B cell (primary cell): ENCODE results near the gene CCDC122. TPM values are rescaled to one million over a fixed set of nuclear protein-coding genes. Genes with fewer than 3 reads are reported as not detected.

Experiments
- ATAC-seq: fragments of 200-7000 bp; cut with Tn5 transposase; one replicate; pipeline ENCODE4 v1.10.0; 2021; ENCODE audit warnings: low read depth, mild to moderate bottlenecking, moderate number of reproducible peaks, moderate library complexity
- CTCF ChIA-PET: fragments of 350-600 bp; sonication (Branson Sonifier 250); formaldehyde crosslinking; loops from one replicate; lab custom pipeline; 2021; ENCODE audit warnings: antibody characterized with exemption, inconsistent platforms; lab: Charles Lee
- POLR2A ChIA-PET: fragments of 350-600 bp; sonication (Branson Sonifier 250); formaldehyde crosslinking; loops from one replicate; lab custom pipeline; 2021; ENCODE audit warnings: antibody characterized with exemption; lab: Charles Lee
- DNase-seq: peaks from one replicate; pipeline ENCODE4 v3.0.0; 2013
- H2AFZ ChIP-seq: 2 replicates; pipeline ENCODE4 v1.6.1; 2012; ENCODE audit warnings: mild to moderate bottlenecking, low read depth, low read length; ENCODE audit not compliant: insufficient read depth, poor library complexity, severe bottlenecking
- H3K27ac ChIP-seq, 2 donors: 1 replicate in 1 of 2; 2 replicates in 1 of 2; pipeline ENCODE4 v1.5.1; 2012 to 2013; ENCODE audit warnings: low read length in 2 of 2, mild to moderate bottlenecking in 2 of 2, moderate library complexity in 1 of 2
- H3K27me3 ChIP-seq, 4 experiments: fragments of 200-600 bp in 1 of 4; sonication (generic) in 1 of 4; replicated peaks in 1 of 4; 1 replicate in 2 of 4; 2 replicates in 2 of 4; pipeline versions ENCODE4 v1.6.1 to v1.7.0; 2013 to 2016; ENCODE audit warnings: low read length in 3 of 4, mild to moderate bottlenecking in 2 of 4, mixed read lengths in 1 of 4, moderate library complexity in 1 of 4; ENCODE audit not compliant: insufficient read depth in 4 of 4, control insufficient read depth in 3 of 4; ENCODE audit errors: control extremely low read depth in 1 of 4
- H3K36me3 ChIP-seq, 2 experiments: replicated peaks in 1 of 2; 1 replicate in 1 of 2; 2 replicates in 1 of 2; pipeline versions ENCODE4 v1.6.1 to v1.7.1; 2013; ENCODE audit warnings: low read length in 1 of 2; ENCODE audit not compliant: insufficient read depth in 2 of 2, control insufficient read depth in 1 of 2; ENCODE audit errors: control extremely low read depth in 1 of 2, extremely low read depth in 1 of 2
- H3K4me1 ChIP-seq, 2 donors: fragments of 200-600 bp in 1 of 2; sonication (generic) in 1 of 2; 1 replicate in 1 of 2; 2 replicates in 1 of 2; pipeline versions ENCODE4 v1.5.1 to v1.6.1; 2013 to 2017; ENCODE audit warnings: low read length in 2 of 2; ENCODE audit not compliant: control insufficient read depth in 2 of 2, insufficient read depth in 2 of 2
- H3K4me2 ChIP-seq: replicated peaks from 2 replicates; pipeline ENCODE3; 2012; ENCODE audit warnings: mild to moderate bottlenecking, low read depth, low read length; ENCODE audit not compliant: poor library complexity, severe bottlenecking
- H3K4me3 ChIP-seq, 5 experiments: fragments of 200-600 bp in 1 of 5; sonication (generic) in 1 of 5; 1 replicate in 3 of 5; 2 replicates in 2 of 5; pipeline versions ENCODE4 v1.5.1 to v1.7.0; 2011 to 2016; ENCODE audit warnings: low read length in 4 of 5, mild to moderate bottlenecking in 4 of 5, low read depth in 2 of 5, control low read depth in 1 of 5, moderate library complexity in 1 of 5; ENCODE audit not compliant: insufficient read depth in 1 of 5; ENCODE audit errors: control extremely low read depth in 1 of 5, extremely low read depth in 1 of 5
- H3K79me2 ChIP-seq: fragments of 200-600 bp; sonication (generic); one replicate; pipeline ENCODE4 v1.6.0; 2016; ENCODE audit warnings: low read length; ENCODE audit not compliant: control insufficient read depth, insufficient read depth
- H3K9ac ChIP-seq: fragments of 200-600 bp; sonication (generic); 2 replicates; pipeline ENCODE4 v1.6.1; 2017; ENCODE audit warnings: mild to moderate bottlenecking, low read length, moderate library complexity
- H3K9me3 ChIP-seq, 3 donors: one replicate each; pipeline versions ENCODE4 v1.6.1 to v1.7.1; 2013; ENCODE audit warnings: low read length in 2 of 3; ENCODE audit not compliant: control insufficient read depth in 2 of 3, insufficient read depth in 1 of 3; ENCODE audit errors: control extremely low read depth in 1 of 3
- H4K20me1 ChIP-seq: 2 replicates; pipeline ENCODE4 v1.6.0; 2012; ENCODE audit warnings: mild to moderate bottlenecking, low read length; ENCODE audit not compliant: insufficient read depth, control insufficient read depth, poor library complexity, severe bottlenecking
- H3K27ac Mint-ChIP-seq: one replicate; pipeline ENCODE4 v1.8.0; 2021; ENCODE audit warnings: mixed read lengths
- H3K27me3 Mint-ChIP-seq: one replicate; pipeline ENCODE4 v1.8.0; 2021; ENCODE audit warnings: mixed read lengths
- H3K4me1 Mint-ChIP-seq: one replicate; pipeline ENCODE4 v1.8.0; 2021; ENCODE audit warnings: mixed read lengths
- H3K4me3 Mint-ChIP-seq: one replicate; pipeline ENCODE4 v1.8.0; 2021; ENCODE audit warnings: mixed read lengths
- H3K9me3 Mint-ChIP-seq: one replicate; pipeline ENCODE4 v1.8.0; 2022; ENCODE audit warnings: mixed read lengths; ENCODE audit not compliant: insufficient read depth
- CTCF ChIP-seq: fragments of 200-600 bp; IDR thresholded peaks from one replicate; pipeline ENCODE4 v1.8.0; 2022; ENCODE audit warnings: antibody characterized with exemption, mild to moderate bottlenecking
- EZH2 ChIP-seq: IDR thresholded peaks from 2 replicates; pipeline ENCODE4 v1.6.1; 2012; ENCODE audit warnings: borderline replicate concordance, low read depth, mild to moderate bottlenecking, moderate library complexity, low read length; ENCODE audit not compliant: insufficient read depth, poor library complexity, severe bottlenecking
- whole genome bisulfite sequencing: methylation state at CpG from one replicate; pipeline ENCODE4 v1.1.5; 2013; ENCODE audit warnings: missing lambda C conversion rate; ENCODE audit not compliant: insufficient coverage; 5-methylcytosine and 5-hydroxymethylcytosine counted together
- intact Hi-C: fragments of 100-400 bp; cut with micrococcal nuclease; formaldehyde crosslinking; loops from one replicate; pipeline ENCODE4 v1.10.0; 2022
- polyA plus RNA-seq: library from polyadenylated mRNA; depleted of rRNA; stranded (reverse); fragments of >200 nt; gene quantifications from 2 replicates; pipeline ENCODE4 v1.2.3, GENCODE V29; 2012
- total RNA-seq, 2 donors: library from RNA; stranded (reverse); fragments of 120-200 nt in 1 of 2; gene quantifications; 1 replicate in 1 of 2; 2 replicates in 1 of 2; pipeline versions ENCODE4 v1.2.3 to v1.2.4, GENCODE V29; 2013 to 2022

Gene CCDC122
- total and polyA plus RNA-seq, 2 donors (not counting 1 experiment from before 2014, with no cell fraction given), result 1.1 to 12.1 TPM

- intact Hi-C loops, result no loop called here
- H2AFZ ChIP-seq, result no peak overlapping the region
- no peak overlapping the region for H3K4me2 ChIP-seq
- Mint-ChIP-seq H3K27ac (no peak overlapping the region), H3K9me3 (no peaks in the 10 kb centered on the region), H3K4me3 (no peak overlapping the region), H3K27me3 (peaks cover 54% of the 10 kb centered on the region), H3K4me1 (no peaks in the 10 kb centered on the region)
- H3K27me3 ChIP-seq, result peaks cover 0 to 13% (median 7%) of the 10 kb centered on the region in 4 experiments
- no peak overlapping the region for H3K4me3 ChIP-seq
- no peak overlapping the region for H3K27ac ChIP-seq
- no peaks in the 10 kb centered on the region for H4K20me1 ChIP-seq
- WGBS, result no CpG with 5 or more reads among the region's 5 CpGs
- no peak overlapping the region for H3K9ac ChIP-seq
- DNase-seq, result no peak
- H3K36me3 ChIP-seq, result no peaks in the 10 kb centered on the region
- H3K9me3 ChIP-seq, result no peaks in the 10 kb centered on the region
- ATAC-seq, result no peak
- POLR2A ChIA-PET, result no interaction called here
- CTCF ChIA-PET, result interaction anchor here (0.6 to 0.9 kb wide), 2 partner anchors 10 to 1733 kb away, joined by 3 read pairs; no protein-coding TSS in a partner anchor
- TF ChIP-seq CTCF (no peak), EZH2 (no peak)
- no peaks in the 10 kb centered on the region for H3K79me2 ChIP-seq
- no peaks in the 10 kb centered on the region for H3K4me1 ChIP-seq
Observed at GRCh38 chr13:43918636-43919035, 39.1 kb upstream of the CCDC122 start.

- Histone ChIP-seq H3K27ac (no peak overlapping the region), H3K36me3 (no peaks in the 10 kb centered on the region), H3K4me3 (no peak overlapping the region), H3K9ac (no peak overlapping the region), H3K9me3 (no peaks in the 10 kb centered on the region), H3K4me2 (no peak overlapping the region), H3K79me2 (no peaks in the 10 kb centered on the region), H2AFZ (no peak overlapping the region), H4K20me1 (no peaks in the 10 kb centered on the region), H3K27me3 (peaks cover 0 to 21% (median 5%) of the 10 kb centered on the region in 4 experiments), H3K4me1 (no peaks in the 10 kb centered on the region)
- no peaks in the 10 kb centered on the region for H3K4me1 Mint-ChIP-seq
- intact Hi-C loops, result no loop called here
- peaks cover 55% of the 10 kb centered on the region for H3K27me3 Mint-ChIP-seq
- ChIA-PET CTCF (interaction anchor here (1.1 kb wide), 1 partner anchor 9 kb away, joined by 3 read pairs; no protein-coding TSS in a partner anchor), POLR2A (no interaction called here)
- DNase-seq, result no peak
- H3K4me3 Mint-ChIP-seq, result no peak overlapping the region
- no peaks in the 10 kb centered on the region for H3K9me3 Mint-ChIP-seq
- no peak overlapping the region for H3K27ac Mint-ChIP-seq
- ATAC-seq, result no peak
- no peak for TF ChIP-seq CTCF
- 67% methylated on average over 1 of the region's 2 CpGs for WGBS
Observed at GRCh38 chr13:43916828-43917227, 37.3 kb upstream of the CCDC122 start.
